ENCODE data around the gene ZNF583.

The ZNF583 gene

GRCh38 chr19:56393119-56394012 lies 10.8 kb upstream of the ZNF583 start, which contains the start of gene ZNF582:
Gene ZNF582, minus strand, starts transcription at chr19:56393534. Its CDS starts 1,782 bp downstream, at chr19:56391752.
- Histone ChIP-seq H3K4me3 (ENCODE audit: low read length) (peak within 1 kb of the TSS; percentile 81), H3K27ac (ENCODE audit: low read length) (no peak within 1 kb of the TSS), H3K27me3 (ENCODE audit: control insufficient read depth, insufficient read depth, low read length) (no peaks in the 10 kb centered on the region), H3K36me3 (ENCODE audit: control insufficient read depth, insufficient read depth, low read length) (no peaks in the 10 kb centered on the region), H3K4me1 (ENCODE audit: control insufficient read depth, insufficient read depth, low read length) (no peaks in the 10 kb centered on the region), H3K9me3 (ENCODE audit: control insufficient read depth, insufficient read depth, low read length) (no peaks in the 10 kb centered on the region; the same call in 1 of the 2 replicates)
- peak; percentile 89 for DNase-seq (ENCODE audit: low read depth, low spot score)
- no CpG with 5 or more reads among the region's 73 CpGs for WGBS (ENCODE audit: insufficient coverage, insufficient read length)

GRCh38 chr19:56398809-56399208 lies 5.3 kb upstream of the ZNF583 start:
- Histone ChIP-seq H3K27ac (ENCODE audit: low read length) (no peak overlapping the region), H3K4me3 (ENCODE audit: low read length) (no peak overlapping the region), H3K9me3 (ENCODE audit: control insufficient read depth, insufficient read depth, low read length) (peaks cover 2% of the 10 kb centered on the region), H3K4me1 (ENCODE audit: control insufficient read depth, insufficient read depth, low read length) (no peaks in the 10 kb centered on the region), H3K27me3 (ENCODE audit: control insufficient read depth, insufficient read depth, low read length) (no peaks in the 10 kb centered on the region), H3K36me3 (ENCODE audit: control insufficient read depth, insufficient read depth, low read length) (no peaks in the 10 kb centered on the region; the same call in 1 of the 2 replicates)
- WGBS (ENCODE audit: insufficient coverage, insufficient read length): 100% methylated on average over 3 of the region's 5 CpGs
- DNase-seq (ENCODE audit: low read depth, low spot score): no peak

GRCh38 chr19:56400485-56400884 lies 3.6 kb upstream of the ZNF583 start:
- peaks cover 2% of the 10 kb centered on the region; the same call in 1 of the 2 replicates for H3K4me1 ChIP-seq (ENCODE audit: control insufficient read depth, insufficient read depth, low read length)
- no peaks in the 10 kb centered on the region; the same call in 1 of the 2 replicates for H3K36me3 ChIP-seq (ENCODE audit: control insufficient read depth, insufficient read depth, low read length)
- peaks cover 2% of the 10 kb centered on the region for H3K9me3 ChIP-seq (ENCODE audit: control insufficient read depth, insufficient read depth, low read length)
- no peak overlapping the region for H3K27ac ChIP-seq (ENCODE audit: low read length)
- H3K4me3 ChIP-seq (ENCODE audit: low read length): no peak overlapping the region
- no peak for DNase-seq (ENCODE audit: low read depth, low spot score)
- WGBS (ENCODE audit: insufficient coverage, insufficient read length): 100% methylated on average over 2 of the region's 4 CpGs
- no peaks in the 10 kb centered on the region for H3K27me3 ChIP-seq (ENCODE audit: control insufficient read depth, insufficient read depth, low read length)

GRCh38 chr19:56403261-56403660 lies 871 bp upstream of the ZNF583 start:
- no peak for DNase-seq (ENCODE audit: low read depth, low spot score)
- Histone ChIP-seq H3K4me1 (ENCODE audit: control insufficient read depth, insufficient read depth, low read length) (peaks cover 2% of the 10 kb centered on the region; the same call in 1 of the 2 replicates), H3K27me3 (ENCODE audit: control insufficient read depth, insufficient read depth, low read length) (no peaks in the 10 kb centered on the region), H3K27ac (ENCODE audit: low read length) (no peak overlapping the region), H3K4me3 (ENCODE audit: low read length) (peak overlapping the region; percentile 68; the same call in 1 of the 2 replicates), H3K9me3 (ENCODE audit: control insufficient read depth, insufficient read depth, low read length) (peaks cover 2% of the 10 kb centered on the region; the same call in 1 of the 2 replicates), H3K36me3 (ENCODE audit: control insufficient read depth, insufficient read depth, low read length) (no peaks in the 10 kb centered on the region; the same call in 1 of the 2 replicates)
- WGBS (ENCODE audit: insufficient coverage, insufficient read length): no CpG with 5 or more reads among the region's 9 CpGs

- no peak for DNase-seq (ENCODE audit: low read depth, low spot score)
- Histone ChIP-seq H3K4me1 (ENCODE audit: control insufficient read depth, insufficient read depth, low read length) (peaks cover 2% of the 10 kb centered on the region; the same call in 1 of the 2 replicates), H3K9me3 (ENCODE audit: control insufficient read depth, insufficient read depth, low read length) (0 out of 2 replicates have a peak, but pooled peaks cover 2% of the 10 kb centered on the region), H3K27me3 (ENCODE audit: control insufficient read depth, insufficient read depth, low read length) (no peaks in the 10 kb centered on the region), H3K27ac (ENCODE audit: low read length) (no peak overlapping the region), H3K36me3 (ENCODE audit: control insufficient read depth, insufficient read depth, low read length) (no peaks in the 10 kb centered on the region), H3K4me3 (ENCODE audit: low read length) (peak overlapping the region; percentile 68; the same call in 1 of the 2 replicates)
- WGBS (ENCODE audit: insufficient coverage, insufficient read length): no CpG with 5 or more reads among the region's 9 CpGs
Measured at GRCh38 chr19:56404705-56405056, 549 bp downstream of the ZNF583 start.

GRCh38 chr19:56405062-56405461 lies 930 bp downstream of the ZNF583 start:
- Histone ChIP-seq H3K9me3 (ENCODE audit: control insufficient read depth, insufficient read depth, low read length) (0 out of 2 replicates have a peak, but pooled peaks cover 2% of the 10 kb centered on the region), H3K36me3 (ENCODE audit: control insufficient read depth, insufficient read depth, low read length) (no peaks in the 10 kb centered on the region), H3K27me3 (ENCODE audit: control insufficient read depth, insufficient read depth, low read length) (no peaks in the 10 kb centered on the region), H3K4me1 (ENCODE audit: control insufficient read depth, insufficient read depth, low read length) (peaks cover 2% of the 10 kb centered on the region; the same call in 1 of the 2 replicates), H3K27ac (ENCODE audit: low read length) (no peak overlapping the region), H3K4me3 (ENCODE audit: low read length) (no peak overlapping the region)
- no peak for DNase-seq (ENCODE audit: low read depth, low spot score)
- WGBS (ENCODE audit: insufficient coverage, insufficient read length): no CpG with 5 or more reads among the region's 4 CpGs

GRCh38 chr19:56423276-56423984 lies 19.3 kb downstream of the ZNF583 start:
- Histone ChIP-seq H3K36me3 (ENCODE audit: control insufficient read depth, insufficient read depth, low read length) (no peaks in the 10 kb centered on the region), H3K9me3 (ENCODE audit: control insufficient read depth, insufficient read depth, low read length) (peaks cover 8% of the 10 kb centered on the region), H3K4me1 (ENCODE audit: control insufficient read depth, insufficient read depth, low read length) (no peaks in the 10 kb centered on the region), H3K4me3 (ENCODE audit: low read length) (no peak overlapping the region), H3K27me3 (ENCODE audit: control insufficient read depth, insufficient read depth, low read length) (no peaks in the 10 kb centered on the region), H3K27ac (ENCODE audit: low read length) (no peak overlapping the region)
- no CpG with 5 or more reads among the region's 5 CpGs for WGBS (ENCODE audit: insufficient coverage, insufficient read length)
- no peak for DNase-seq (ENCODE audit: low read depth, low spot score)

- no peaks in the 10 kb centered on the region for H3K36me3 ChIP-seq (ENCODE audit: control insufficient read depth, insufficient read depth, low read length)
- no peaks in the 10 kb centered on the region for H3K4me1 ChIP-seq (ENCODE audit: control insufficient read depth, insufficient read depth, low read length)
- H3K4me3 ChIP-seq (ENCODE audit: low read length): no peak overlapping the region
- no CpG with 5 or more reads among the region's 1 CpG for WGBS (ENCODE audit: insufficient coverage, insufficient read length)
- no peak overlapping the region for H3K27ac ChIP-seq (ENCODE audit: low read length)
- no peaks in the 10 kb centered on the region for H3K27me3 ChIP-seq (ENCODE audit: control insufficient read depth, insufficient read depth, low read length)
- H3K9me3 ChIP-seq (ENCODE audit: control insufficient read depth, insufficient read depth, low read length): peaks cover 8% of the 10 kb centered on the region
- no peak for DNase-seq (ENCODE audit: low read depth, low spot score)
Measured at GRCh38 chr19:56423985-56424353, 19.8 kb downstream of the ZNF583 start.

- H3K9me3 ChIP-seq (ENCODE audit: control insufficient read depth, insufficient read depth, low read length): peaks cover 2% of the 10 kb centered on the region
- no peaks in the 10 kb centered on the region for H3K27me3 ChIP-seq (ENCODE audit: control insufficient read depth, insufficient read depth, low read length)
- no CpG with 5 or more reads among the region's 8 CpGs for WGBS (ENCODE audit: insufficient coverage, insufficient read length)
- H3K36me3 ChIP-seq (ENCODE audit: control insufficient read depth, insufficient read depth, low read length): no peaks in the 10 kb centered on the region
- H3K4me1 ChIP-seq (ENCODE audit: control insufficient read depth, insufficient read depth, low read length): no peaks in the 10 kb centered on the region
- no peak overlapping the region for H3K27ac ChIP-seq (ENCODE audit: low read length)
- no peak overlapping the region for H3K4me3 ChIP-seq (ENCODE audit: low read length)
- no peak for DNase-seq (ENCODE audit: low read depth, low spot score)
Measured at GRCh38 chr19:56441206-56441792, 37.2 kb downstream of the ZNF583 start.

- Histone ChIP-seq H3K36me3 (ENCODE audit: control insufficient read depth, insufficient read depth, low read length) (peaks cover 6% of the 10 kb centered on the region; the same call in 1 of the 2 replicates), H3K4me1 (ENCODE audit: control insufficient read depth, insufficient read depth, low read length) (peaks cover 2% of the 10 kb centered on the region; the same call in 1 of the 2 replicates), H3K4me3 (ENCODE audit: low read length) (no peak overlapping the region), H3K27ac (ENCODE audit: low read length) (no peak overlapping the region), H3K27me3 (ENCODE audit: control insufficient read depth, insufficient read depth, low read length) (no peaks in the 10 kb centered on the region), H3K9me3 (ENCODE audit: control insufficient read depth, insufficient read depth, low read length) (no peaks in the 10 kb centered on the region)
- no peak for DNase-seq (ENCODE audit: low read depth, low spot score)
- no CpG with 5 or more reads among the region's 3 CpGs for WGBS (ENCODE audit: insufficient coverage, insufficient read length)
Measured at GRCh38 chr19:56474308-56474707, 70.2 kb downstream of the ZNF583 start.
